HAP-1 (cell line): ENCODE measurements around the gene NCL.

Experiments
- DNase-seq, 2 experiments: peaks; one replicate each; pipeline ENCODE4 v3.0.0-alpha.2; 2016 to 2020; ENCODE audit warnings: low spot score in 2 of 2
- H3K27me3 ChIP-seq: fragments of 250-450 bp; sonication (Bioruptor Pico); 2 replicates; pipeline ENCODE4 v1.5.1; 2020; ENCODE audit warnings: low read depth, mild to moderate bottlenecking, moderate library complexity
- H3K36me3 ChIP-seq: fragments of 250-450 bp; sonication (Bioruptor Pico); replicated peaks from 2 replicates; pipeline ENCODE4 v1.5.1; 2020; ENCODE audit warnings: mild to moderate bottlenecking
- H3K4me1 ChIP-seq: fragments of 250-450 bp; sonication (Bioruptor Pico); 2 replicates; pipeline ENCODE4 v1.5.1; 2020; ENCODE audit warnings: mild to moderate bottlenecking
- H3K4me3 ChIP-seq: fragments of 250-450 bp; sonication (Bioruptor Pico); 2 replicates; pipeline ENCODE4 v1.5.1; 2020; ENCODE audit warnings: mild to moderate bottlenecking, moderate library complexity
- H3K9me3 ChIP-seq: fragments of 250-450 bp; sonication (Bioruptor Pico); 2 replicates; pipeline ENCODE4 v1.5.1; 2020; ENCODE audit warnings: mild to moderate bottlenecking, moderate library complexity
- in situ Hi-C: fragments of 300-500 bp; cut with MboI; formaldehyde crosslinking; loops from 3 replicates; pipeline ENCODE4 v1.14.3; 2020; ENCODE audit warnings: low sequenced_read_pairs, inconsistent platforms, mixed read lengths

The NCL gene, protein sequence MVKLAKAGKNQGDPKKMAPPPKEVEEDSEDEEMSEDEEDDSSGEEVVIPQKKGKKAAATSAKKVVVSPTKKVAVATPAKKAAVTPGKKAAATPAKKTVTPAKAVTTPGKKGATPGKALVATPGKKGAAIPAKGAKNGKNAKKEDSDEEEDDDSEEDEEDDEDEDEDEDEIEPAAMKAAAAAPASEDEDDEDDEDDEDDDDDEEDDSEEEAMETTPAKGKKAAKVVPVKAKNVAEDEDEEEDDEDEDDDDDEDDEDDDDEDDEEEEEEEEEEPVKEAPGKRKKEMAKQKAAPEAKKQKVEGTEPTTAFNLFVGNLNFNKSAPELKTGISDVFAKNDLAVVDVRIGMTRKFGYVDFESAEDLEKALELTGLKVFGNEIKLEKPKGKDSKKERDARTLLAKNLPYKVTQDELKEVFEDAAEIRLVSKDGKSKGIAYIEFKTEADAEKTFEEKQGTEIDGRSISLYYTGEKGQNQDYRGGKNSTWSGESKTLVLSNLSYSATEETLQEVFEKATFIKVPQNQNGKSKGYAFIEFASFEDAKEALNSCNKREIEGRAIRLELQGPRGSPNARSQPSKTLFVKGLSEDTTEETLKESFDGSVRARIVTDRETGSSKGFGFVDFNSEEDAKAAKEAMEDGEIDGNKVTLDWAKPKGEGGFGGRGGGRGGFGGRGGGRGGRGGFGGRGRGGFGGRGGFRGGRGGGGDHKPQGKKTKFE

DNA sequence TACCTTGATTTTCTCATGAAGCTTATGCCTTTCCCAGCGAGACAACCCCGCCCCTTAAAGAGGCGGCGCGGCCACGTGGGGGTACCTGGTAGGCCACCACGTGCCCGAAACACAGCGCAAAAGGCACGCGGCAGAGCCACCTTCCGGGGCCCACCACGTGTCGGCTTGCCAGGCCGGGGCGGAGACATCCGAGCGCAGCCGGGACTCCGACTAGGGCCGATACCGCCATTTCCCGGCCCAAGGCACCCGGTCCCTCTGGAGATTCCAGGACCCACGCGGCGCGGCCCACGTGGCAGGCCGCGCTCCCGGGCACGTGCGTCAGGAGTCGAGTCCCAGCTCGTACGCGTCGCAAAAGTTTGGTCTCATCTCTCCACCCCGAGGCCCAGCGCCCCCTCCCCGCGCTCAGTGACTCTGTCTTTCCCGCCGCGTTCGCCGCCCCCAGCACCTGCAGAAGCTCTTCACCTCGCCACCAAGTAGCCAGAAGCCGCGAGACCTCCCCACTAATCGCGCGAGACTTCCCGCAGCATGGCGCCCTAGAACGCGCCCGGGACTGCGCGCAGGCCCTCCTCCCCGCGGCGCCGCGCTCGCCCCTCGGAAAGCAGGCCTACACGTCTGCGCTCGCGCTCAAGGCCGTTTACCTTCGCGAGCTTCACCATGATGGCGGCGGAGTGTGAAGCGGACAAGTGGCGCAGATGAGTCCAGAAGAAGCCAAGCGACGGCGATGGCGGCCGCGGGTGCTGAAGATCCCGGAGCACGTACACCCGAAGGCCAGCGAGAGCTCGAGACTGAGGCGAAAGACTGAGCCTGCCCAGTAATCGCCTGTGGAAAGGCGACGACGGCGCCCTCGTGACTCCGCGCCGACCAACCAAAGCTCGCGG lies at the start of gene NCL:
Gene NCL, minus strand, starts transcription at position 787 of the 878 bp plus-strand sequence. Its CDS starts 131 bp downstream, at position 656.
- peak; percentile 48 to 82 for DNase-seq
- peaks cover 53% of the 10 kb centered on the region for H3K36me3 ChIP-seq
- in situ Hi-C loops: no loop called here
- H3K4me1 ChIP-seq: peaks cover 13% of the 10 kb centered on the region
- H3K9me3 ChIP-seq: no peaks in the 10 kb centered on the region
- H3K4me3 ChIP-seq: peak within 1 kb of the TSS; percentile 100
- H3K27me3 ChIP-seq: no peaks in the 10 kb centered on the region

DNA sequence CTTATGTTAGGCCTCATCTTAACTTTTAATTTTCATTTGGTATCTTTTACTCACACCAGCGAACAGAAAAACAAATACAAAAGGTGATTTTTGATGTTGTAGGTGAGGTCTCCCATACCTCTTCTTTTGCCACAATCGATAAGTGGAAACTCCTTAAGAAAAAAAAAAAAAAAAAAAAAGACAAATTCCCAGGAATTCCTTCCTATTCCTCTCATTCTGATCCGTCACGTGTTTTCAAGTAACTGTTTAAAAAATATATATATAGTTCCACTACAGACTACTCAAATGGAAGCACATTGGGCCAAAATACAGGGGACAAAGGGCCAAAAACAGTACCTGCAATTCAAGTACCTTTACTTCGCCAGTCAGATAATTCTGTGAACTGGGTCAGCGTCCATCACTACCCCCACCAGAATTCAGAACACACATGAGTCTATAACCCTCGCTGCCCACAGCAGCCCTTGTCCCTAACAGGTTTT lies 49.5 kb upstream of the NCL start:
- no peaks in the 10 kb centered on the region for H3K27me3 ChIP-seq
- H3K4me3 ChIP-seq: peak overlapping the region; percentile 61
- peaks cover 18% of the 10 kb centered on the region for H3K4me1 ChIP-seq
- DNase-seq: no peak
- H3K36me3 ChIP-seq: 0 out of 2 replicates have a peak, but pooled peaks cover 3% of the 10 kb centered on the region
- in situ Hi-C loops: no loop called here
- no peaks in the 10 kb centered on the region for H3K9me3 ChIP-seq

DNA sequence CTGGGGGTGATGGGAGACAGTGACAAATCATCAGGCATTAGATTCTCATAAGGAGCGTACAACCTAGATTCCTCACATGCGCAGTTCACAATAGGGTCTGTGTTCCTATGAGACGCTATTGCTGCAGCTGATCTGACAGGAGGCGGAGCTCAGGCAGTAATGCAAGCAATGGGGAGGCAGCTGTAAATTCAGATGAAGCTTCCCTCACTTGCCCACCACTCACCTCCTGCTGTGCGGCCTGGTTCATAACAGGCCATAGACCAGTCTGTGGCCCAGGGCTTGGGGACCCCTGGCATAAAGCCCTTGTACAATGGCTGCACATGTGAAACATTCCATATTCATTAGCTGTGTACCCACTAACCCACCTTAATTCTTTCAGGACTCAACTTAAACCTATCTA lies 47.9 kb upstream of the NCL start:
- no peaks in the 10 kb centered on the region for H3K9me3 ChIP-seq
- DNase-seq: peak; percentile 10 to 44
- no peaks in the 10 kb centered on the region for H3K27me3 ChIP-seq
- H3K36me3 ChIP-seq: peaks cover 12% of the 10 kb centered on the region
- no peak overlapping the region for H3K4me3 ChIP-seq
- in situ Hi-C loops: no loop called here
- peaks cover 18% of the 10 kb centered on the region for H3K4me1 ChIP-seq

DNA sequence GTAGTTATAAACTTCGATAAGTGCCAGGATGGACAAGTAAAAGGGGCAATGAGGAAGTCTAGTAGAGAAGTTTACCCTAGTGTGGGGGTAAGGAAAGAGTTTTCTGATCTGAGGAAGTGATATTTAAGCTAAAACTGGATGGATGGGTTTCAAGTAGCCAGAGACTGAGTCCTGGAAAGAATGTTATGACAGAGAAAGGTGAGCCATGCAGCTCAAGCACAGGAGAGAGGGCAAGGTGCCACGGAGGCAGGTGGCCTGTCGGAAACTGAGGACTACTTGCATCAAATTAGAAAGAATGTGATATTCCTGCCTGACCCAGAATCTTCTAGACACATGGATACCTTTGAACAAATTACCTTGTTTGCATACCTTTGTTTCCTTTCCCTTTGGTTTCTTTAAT lies 39.5 kb upstream of the NCL start:
- H3K36me3 ChIP-seq: peaks cover 38% of the 10 kb centered on the region
- no peaks in the 10 kb centered on the region for H3K4me1 ChIP-seq
- no peaks in the 10 kb centered on the region for H3K9me3 ChIP-seq
- no peak overlapping the region for H3K4me3 ChIP-seq
- H3K27me3 ChIP-seq: no peaks in the 10 kb centered on the region
- in situ Hi-C loops: no loop called here
- DNase-seq: no peak

DNA sequence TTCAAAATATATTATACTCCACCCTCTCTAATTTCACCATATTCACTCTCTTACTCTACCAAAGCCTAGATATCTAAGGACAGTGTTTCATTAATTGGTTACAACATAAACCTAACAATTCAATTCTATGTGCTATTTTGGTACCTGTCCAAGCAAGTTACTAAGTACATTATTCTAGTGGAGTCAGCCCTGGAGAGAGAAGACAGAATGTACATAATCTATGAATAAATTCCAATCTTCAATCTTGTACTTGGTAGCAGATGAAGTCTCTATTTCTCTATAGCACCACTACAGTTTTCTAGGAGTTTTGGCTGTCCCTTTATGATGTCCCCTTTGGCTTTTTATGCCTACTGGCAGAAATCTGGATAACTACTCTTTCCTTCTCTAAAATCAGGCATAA lies 38.3 kb upstream of the NCL start:
- no peak for DNase-seq
- no peaks in the 10 kb centered on the region; the same call in 1 of the 2 replicates for H3K4me1 ChIP-seq
- no peaks in the 10 kb centered on the region for H3K9me3 ChIP-seq
- peaks cover 29% of the 10 kb centered on the region for H3K36me3 ChIP-seq
- H3K27me3 ChIP-seq: no peaks in the 10 kb centered on the region
- no peak overlapping the region for H3K4me3 ChIP-seq
- in situ Hi-C loops: no loop called here

DNA sequence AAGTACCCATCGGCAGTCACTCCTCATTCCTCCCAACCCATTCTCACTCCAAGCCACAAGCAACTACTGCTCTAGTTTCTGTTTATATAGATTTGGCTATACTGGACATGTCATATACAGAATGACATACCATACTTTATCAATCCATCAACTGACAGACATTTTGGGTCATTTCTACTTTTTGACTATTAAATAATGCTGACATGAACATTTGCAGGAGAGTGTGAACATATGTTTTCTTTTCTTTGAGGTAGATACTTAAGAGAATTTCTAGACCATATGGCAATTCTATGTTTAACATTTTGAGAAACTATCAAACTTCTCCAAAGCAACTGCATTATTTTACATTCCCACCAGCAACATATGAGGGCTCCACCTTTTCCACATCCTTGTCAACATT lies 33.4 kb upstream of the NCL start:
- no peak for DNase-seq
- Histone ChIP-seq H3K36me3 (peaks cover 6% of the 10 kb centered on the region), H3K4me3 (no peak overlapping the region), H3K27me3 (no peaks in the 10 kb centered on the region), H3K4me1 (no peaks in the 10 kb centered on the region; the same call in 1 of the 2 replicates), H3K9me3 (no peaks in the 10 kb centered on the region)
- in situ Hi-C loops: no loop called here

DNA sequence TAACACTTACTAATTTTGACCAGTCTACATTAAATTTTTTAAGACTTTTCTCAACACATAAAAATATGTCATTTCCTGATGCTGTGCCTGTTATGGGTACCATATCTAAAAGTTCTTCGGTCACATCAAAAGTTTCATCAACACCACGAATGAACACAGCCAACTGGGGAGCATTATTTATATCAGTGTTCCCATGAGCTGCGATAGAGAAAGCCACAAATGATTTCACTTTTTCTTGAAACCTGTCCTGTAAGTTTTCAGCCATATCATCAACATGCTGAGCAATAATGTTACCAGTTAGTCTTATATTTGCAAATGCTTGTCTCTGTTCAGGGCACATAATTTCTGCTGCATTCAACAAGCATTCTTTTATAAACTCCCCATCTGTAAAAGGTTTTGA lies 30.4 kb upstream of the NCL start:
- Histone ChIP-seq H3K27me3 (no peaks in the 10 kb centered on the region), H3K9me3 (no peaks in the 10 kb centered on the region), H3K4me1 (no peaks in the 10 kb centered on the region; the same call in 1 of the 2 replicates), H3K36me3 (no peaks in the 10 kb centered on the region; the same call in none of the 2 replicates), H3K4me3 (no peak overlapping the region)
- DNase-seq: no peak
- in situ Hi-C loops: no loop called here

DNA sequence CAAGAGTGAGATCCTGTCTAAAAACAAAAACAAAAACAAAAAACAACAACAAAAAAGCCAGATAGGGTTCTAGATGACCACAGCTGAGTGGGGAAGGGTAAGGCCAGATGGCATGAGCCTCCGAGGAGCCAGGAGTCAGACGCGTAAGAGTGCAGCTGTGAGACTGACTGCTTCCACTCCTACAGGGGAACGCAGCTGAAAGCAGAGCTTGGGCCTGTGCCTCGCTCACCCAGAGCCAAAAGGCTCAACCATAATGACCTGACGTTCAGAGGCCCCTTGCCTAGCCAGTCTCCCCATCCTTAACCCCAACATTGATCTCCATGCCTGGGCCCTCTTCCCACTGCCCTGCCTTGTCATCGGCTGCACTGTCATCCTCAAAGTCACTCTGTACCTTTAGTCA lies 26.5 kb upstream of the NCL start:
- Histone ChIP-seq H3K27me3 (no peaks in the 10 kb centered on the region), H3K9me3 (no peaks in the 10 kb centered on the region), H3K36me3 (no peaks in the 10 kb centered on the region), H3K4me3 (no peak overlapping the region), H3K4me1 (no peaks in the 10 kb centered on the region)
- in situ Hi-C loops: no loop called here
- DNase-seq: no peak

DNA sequence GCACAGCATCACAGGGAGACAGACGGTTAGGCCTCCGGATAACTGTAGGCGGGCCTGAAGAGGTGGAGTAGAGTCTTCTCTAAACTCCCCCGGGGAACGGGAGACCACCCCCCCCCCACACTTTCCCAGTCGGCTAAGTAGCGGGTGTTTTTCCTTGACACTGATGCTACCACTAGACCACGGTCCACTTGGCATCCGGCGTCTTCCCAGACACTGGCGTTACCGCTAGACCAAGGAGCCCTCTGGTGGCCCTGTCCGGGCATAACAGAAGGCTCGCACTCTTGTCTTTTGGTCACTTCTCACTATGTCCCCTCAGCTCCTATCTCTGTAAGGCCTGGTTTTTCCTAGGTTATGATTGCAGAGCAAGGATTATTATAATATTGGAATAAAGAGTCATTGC lies 25.7 kb upstream of the NCL start:
- in situ Hi-C loops: no loop called here
- H3K9me3 ChIP-seq: no peaks in the 10 kb centered on the region
- no peaks in the 10 kb centered on the region for H3K36me3 ChIP-seq
- no peak overlapping the region for H3K4me3 ChIP-seq
- peak in 1 of 2 experiments; percentile 25 for DNase-seq
- no peaks in the 10 kb centered on the region for H3K4me1 ChIP-seq
- no peaks in the 10 kb centered on the region for H3K27me3 ChIP-seq

DNA sequence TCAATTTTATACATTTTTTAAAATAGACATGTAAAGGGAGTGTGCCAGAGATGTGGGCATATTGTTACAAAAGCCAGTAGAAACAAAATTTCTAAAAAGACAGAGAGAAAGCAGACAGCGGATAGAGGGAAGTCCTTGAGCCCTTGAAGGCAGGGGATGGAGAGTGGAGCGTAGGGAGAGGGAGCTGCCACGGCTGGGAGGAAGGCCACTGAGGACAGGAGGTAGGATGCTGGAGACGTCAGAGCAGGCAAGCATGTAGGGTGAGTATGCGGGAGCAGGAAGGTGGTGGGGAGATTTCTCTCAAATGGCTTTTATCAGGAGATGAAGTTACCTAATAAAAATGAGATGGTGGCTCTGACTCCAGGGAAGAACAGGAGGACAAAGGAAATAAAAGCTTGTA lies 24.0 kb upstream of the NCL start:
- no peak for DNase-seq
- H3K27me3 ChIP-seq: no peaks in the 10 kb centered on the region
- in situ Hi-C loops: no loop called here
- H3K9me3 ChIP-seq: no peaks in the 10 kb centered on the region
- no peaks in the 10 kb centered on the region for H3K4me1 ChIP-seq
- no peak overlapping the region for H3K4me3 ChIP-seq
- no peaks in the 10 kb centered on the region for H3K36me3 ChIP-seq

DNA sequence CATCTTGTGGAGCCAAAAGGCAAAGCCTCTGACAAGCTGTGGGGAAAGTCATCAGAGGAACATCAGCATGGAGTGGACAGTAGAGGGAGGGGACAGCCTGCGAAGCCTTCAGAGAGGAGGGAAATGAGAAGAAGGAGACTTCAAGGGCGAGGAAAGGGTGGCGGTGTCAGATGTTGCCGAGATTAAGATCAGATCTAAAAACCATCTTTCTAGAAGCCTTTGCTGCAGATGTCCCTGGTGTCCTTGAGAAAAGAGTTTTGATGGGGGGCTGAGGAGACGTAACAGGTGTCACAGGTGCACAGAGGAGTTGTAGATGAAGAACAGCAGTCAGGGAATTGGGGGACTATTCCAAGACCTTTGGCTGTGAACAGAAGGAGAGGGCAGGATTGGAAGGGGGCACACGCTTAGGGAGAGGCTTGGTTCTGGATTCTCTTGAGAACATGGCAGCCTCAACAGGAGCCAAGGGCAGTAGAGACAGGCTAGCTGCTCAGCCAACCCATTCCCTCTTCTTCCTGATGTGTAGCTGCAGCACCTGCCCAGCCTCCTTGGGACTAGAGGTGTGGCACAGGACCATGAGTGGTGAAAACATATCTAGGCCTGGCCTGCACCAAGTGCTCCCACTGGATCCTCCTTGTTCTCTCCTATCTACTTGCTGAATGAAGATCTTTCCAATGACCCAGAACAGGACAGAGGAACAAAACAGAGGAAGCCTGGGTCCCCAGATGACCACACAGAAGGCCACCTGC lies 22.7 kb upstream of the NCL start:
- no peak overlapping the region for H3K4me3 ChIP-seq
- H3K4me1 ChIP-seq: no peaks in the 10 kb centered on the region
- H3K27me3 ChIP-seq: no peaks in the 10 kb centered on the region
- DNase-seq: no peak
- no peaks in the 10 kb centered on the region for H3K9me3 ChIP-seq
- in situ Hi-C loops: no loop called here
- H3K36me3 ChIP-seq: no peaks in the 10 kb centered on the region

DNA sequence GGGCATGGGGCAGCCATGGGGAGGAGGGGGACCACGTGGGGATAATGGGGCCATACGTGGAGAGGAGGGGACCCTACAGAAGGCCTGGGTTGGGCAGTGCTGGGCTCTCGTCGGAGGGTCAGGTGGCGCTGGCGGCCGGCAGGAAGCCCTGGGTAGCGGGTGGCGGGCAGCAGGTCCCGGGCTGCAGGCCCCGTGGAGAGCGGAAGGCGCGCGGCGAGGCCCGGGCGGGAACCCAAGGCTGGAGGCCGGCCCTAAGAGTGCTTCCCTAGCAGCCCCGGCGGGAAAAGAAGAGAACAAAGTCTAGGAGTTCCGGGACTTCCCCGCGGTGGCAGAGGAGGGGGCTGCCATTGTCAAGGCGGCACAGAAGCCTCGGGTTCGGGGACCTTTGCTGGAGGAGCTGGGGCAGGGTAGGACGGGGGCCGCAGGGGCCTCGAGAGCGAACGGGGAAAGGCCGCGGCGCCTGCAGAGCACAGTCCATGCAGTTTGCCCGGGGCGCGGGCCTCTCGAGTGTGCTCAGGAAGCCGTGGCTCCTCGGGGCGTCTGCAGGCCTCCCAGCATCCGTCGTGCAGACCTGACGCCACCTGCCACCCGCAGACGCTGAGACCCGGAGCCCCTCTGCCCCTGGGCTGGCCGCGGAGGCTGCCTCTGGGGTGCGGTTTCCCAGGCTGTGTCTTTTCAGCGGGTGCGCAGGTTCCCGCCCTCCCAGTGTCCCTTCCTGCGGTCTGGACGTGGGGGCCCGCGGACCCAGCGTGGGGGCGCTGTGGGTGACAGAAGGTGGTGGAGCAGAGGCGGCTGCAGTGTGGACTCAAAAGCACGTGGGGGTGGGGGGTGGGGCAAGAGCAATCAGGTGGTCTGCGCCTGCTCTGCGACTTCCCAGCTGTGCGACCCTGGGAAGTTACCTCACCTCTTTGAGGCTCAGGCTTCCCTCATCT lies 19.4 kb upstream of the NCL start:
- Histone ChIP-seq H3K4me1 (no peaks in the 10 kb centered on the region), H3K27me3 (no peaks in the 10 kb centered on the region), H3K36me3 (no peaks in the 10 kb centered on the region), H3K9me3 (no peaks in the 10 kb centered on the region), H3K4me3 (no peak overlapping the region)
- in situ Hi-C loops: no loop called here
- DNase-seq: no peak
